Left lobe of liver (tissue), 2 donors: ENCODE results near the gene ADRA2C. TPM values are rescaled to one million over a fixed set of nuclear protein-coding genes. Genes with fewer than 3 reads are reported as not detected.

ENCODE experiments used
- ATAC-seq: fragments of 200-7000 bp; cut with Tn5 transposase; one replicate; pipeline ENCODE4 v1.9.1; 2020; ENCODE audit warnings: mild to moderate bottlenecking, moderate library complexity
- DNase-seq: peaks from one replicate; pipeline ENCODE4 v3.0.0-alpha.2; 2020; ENCODE audit warnings: low spot score
- total RNA-seq: library from RNA; stranded (reverse); gene quantifications from one replicate; pipeline ENCODE4 v1.2.1, GENCODE V29; 2021
- donor health status: DM: no; HTN: no; CAD: no; lungs with moderate emphysema.
- donor health status: DM: no; HTN: yes; CAD: no.

The ADRA2C gene
- total RNA-seq, 1 donor from 2014 or later = 0.28 TPM

GRCh38 chr4:3732076-3733028 lies 33.8 kb upstream of the ADRA2C start:
- DNase-seq = no peak
- ATAC-seq = no peak

DNA sequence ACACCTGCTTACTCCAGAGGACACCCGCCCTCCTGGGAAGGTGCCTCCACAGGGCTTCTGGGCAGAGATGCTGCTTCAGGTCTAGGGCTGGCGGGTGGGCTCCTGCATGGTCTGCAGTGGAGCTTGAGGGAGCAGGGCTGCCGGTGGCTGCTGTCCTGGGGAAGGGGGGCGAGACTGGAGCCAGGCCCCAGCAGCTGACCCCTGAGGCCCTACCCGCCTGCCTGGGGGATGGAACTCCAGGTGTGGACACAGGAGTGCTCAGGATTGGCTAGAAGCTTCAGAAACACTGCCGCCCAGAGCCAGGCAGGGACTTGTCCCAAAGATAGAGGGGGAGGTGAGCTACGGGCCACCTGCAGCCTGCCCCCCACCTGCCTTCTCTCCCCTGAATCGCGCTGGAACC lies 33.0 kb upstream of the ADRA2C start:
- ATAC-seq = no peak

GRCh38 chr4:3735196-3735595 lies 31.0 kb upstream of the ADRA2C start:
- ATAC-seq = no peak
- no peak for DNase-seq

More for the DNA sequence above, 33.0 kb upstream of the ADRA2C start:
- no peak for DNase-seq

GRCh38 chr4:3736290-3736689 lies 29.9 kb upstream of the ADRA2C start:
- ATAC-seq (no peak), DNase-seq (no peak)

GRCh38 chr4:3736806-3737205 lies 29.4 kb upstream of the ADRA2C start:
- ATAC-seq (no peak), DNase-seq (no peak)

DNA sequence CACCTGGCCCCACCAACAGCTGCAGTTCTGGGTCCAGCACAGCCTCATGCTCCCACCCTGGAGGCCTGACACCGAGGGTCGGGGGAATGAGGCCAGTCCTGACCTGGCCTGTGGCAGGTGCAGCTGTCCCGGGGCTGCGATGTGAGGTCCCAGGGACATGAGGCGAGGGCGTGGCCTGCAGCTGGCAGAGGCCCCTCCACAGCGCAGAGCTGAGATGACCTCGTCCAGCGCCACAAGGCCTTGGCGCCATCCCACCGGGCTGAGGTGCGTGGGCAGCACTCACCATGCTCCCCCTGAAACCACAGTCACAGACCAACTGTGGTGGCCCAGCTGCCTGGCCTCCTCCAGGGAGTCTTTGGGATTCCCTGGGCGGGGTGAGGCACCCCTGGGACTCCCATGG lies 26.6 kb upstream of the ADRA2C start:
- ATAC-seq = no peak
- DNase-seq = no peak

DNA sequence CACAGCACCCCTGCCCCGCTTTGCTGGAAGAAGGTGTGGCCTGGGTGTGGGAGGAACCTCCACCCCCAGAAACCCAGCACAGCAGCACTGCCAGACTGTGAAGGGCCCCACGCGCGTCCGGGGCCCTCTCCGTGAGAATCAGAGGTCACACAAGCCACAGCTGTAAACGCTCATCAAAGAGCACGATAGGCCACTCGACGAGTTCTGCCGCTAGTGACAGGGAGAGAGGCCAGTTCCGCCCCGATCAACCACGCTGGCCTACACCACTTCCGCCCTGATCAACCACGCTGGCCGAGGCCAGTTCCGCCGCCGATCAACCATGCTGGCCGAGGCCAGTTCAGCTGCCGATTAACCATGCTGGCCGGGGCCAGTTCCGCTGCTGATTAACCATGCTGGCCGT lies 25.9 kb upstream of the ADRA2C start:
- no peak for ATAC-seq
- no peak for DNase-seq

GRCh38 chr4:3741217-3742011 lies 24.8 kb upstream of the ADRA2C start:
- ATAC-seq = no peak

GRCh38 chr4:3742610-3743009 lies 23.6 kb upstream of the ADRA2C start:
- DNase-seq (no peak), ATAC-seq (no peak)

More at GRCh38 chr4:3741217-3742011, 24.8 kb upstream of the ADRA2C start:
- no peak for DNase-seq

DNA sequence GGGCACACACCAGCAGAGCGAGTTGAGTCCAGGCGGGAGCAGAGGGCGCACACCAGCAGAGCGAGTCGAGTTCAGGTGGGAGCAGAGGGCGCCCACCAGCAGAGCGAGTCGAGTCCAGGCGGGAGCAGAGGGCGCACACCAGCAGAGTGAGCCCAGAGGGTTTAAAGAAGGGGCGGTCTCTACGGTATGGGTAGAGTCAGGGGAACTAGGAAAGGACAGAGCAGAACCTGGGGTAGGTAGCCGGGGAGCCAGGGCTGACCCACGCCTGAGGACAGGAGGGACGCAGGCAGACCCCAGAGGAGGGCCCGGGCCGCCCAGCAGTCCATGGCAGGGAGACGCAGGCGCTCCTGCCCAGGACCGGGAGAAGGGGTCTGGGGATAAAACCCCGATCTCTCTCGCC lies 22.0 kb upstream of the ADRA2C start:
- DNase-seq (no peak), ATAC-seq (no peak)

- no peak for DNase-seq
- no peak for ATAC-seq
Observed at GRCh38 chr4:3744901-3745300, 21.3 kb upstream of the ADRA2C start.

GRCh38 chr4:3745886-3746656 lies 20.1 kb upstream of the ADRA2C start:
- no peak for ATAC-seq
- no peak for DNase-seq

DNA sequence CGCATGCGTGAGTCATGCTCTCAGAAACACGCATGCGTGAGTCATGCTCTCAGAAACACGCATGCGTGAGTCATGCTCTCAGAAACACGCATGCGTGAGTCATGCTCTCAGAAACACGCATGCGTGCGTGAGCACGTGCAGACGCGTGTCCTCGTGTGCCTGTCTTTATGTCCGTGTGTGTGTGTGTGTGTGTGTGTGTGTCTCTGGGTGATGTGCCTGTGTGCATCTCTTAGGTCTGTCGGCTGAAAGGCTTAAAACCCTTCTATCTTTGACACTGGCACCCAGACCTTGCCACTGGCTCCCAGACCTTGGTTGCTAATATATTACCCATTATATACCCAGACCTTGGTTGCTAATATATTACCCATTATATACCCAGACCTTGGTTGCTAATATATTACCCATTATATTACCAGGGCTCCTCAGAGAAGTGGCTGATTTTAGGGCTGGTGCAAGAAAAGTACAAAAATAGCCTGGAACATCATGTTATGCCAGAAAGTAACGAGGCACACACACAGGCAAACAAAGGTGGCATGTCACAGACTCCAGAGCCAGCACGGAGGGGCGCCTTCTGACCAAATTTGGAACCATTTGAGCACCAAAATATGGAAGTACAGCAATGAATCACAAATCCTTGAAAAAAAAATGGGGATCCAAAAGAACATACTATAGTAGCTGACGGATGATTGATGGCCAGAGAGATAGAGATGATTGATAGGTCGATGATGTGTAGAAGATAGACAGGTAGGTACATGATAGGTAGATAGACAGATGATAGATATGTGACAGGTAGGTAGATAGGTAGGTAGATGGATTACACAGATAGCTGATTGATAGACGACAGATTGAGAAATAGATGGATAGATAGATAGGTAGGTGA lies 19.2 kb upstream of the ADRA2C start:
- ATAC-seq = no peak
- no peak for DNase-seq

GRCh38 chr4:3747581-3747904 lies 18.6 kb upstream of the ADRA2C start:
- ATAC-seq = peak; percentile 50
- DNase-seq = no peak

DNA sequence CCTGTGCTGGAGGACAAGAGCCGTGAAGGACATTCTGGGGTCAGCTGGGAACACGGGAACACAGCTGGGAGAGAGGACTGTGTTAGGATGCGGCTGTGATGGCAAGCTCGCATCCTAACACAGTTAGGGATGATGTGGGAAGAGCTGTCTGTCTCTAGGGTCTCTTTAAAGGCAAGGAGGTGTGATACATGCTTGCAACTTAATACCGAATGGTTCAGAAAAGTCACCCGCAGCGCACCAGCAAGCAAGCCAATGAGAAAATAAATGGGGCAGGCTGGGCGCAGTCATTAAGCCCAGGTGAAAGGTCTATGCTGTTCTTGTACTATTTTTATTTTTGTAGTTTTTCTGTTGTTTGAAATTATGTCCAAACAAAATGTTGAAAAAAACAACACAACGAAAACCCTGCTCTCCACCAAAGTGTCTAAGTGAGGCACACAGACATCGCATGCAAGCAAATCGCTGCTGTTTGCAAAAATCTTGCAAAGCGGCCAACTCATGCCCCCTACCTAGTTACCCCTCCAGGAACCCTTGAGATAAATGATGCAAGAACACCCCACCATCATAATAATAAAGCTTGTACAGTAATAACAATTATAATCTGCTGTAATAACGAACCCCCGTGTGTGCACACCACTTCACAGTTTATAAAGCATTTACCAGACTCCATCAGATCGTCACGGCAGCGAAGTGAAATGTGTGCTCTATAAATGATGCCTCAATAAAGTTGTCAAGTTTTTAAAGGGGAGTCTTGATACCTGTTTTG lies 17.9 kb upstream of the ADRA2C start:
- ATAC-seq (no peak), DNase-seq (no peak)

- DNase-seq = no peak
- ATAC-seq = no peak
Observed at GRCh38 chr4:3749081-3749480, 17.1 kb upstream of the ADRA2C start.

DNA sequence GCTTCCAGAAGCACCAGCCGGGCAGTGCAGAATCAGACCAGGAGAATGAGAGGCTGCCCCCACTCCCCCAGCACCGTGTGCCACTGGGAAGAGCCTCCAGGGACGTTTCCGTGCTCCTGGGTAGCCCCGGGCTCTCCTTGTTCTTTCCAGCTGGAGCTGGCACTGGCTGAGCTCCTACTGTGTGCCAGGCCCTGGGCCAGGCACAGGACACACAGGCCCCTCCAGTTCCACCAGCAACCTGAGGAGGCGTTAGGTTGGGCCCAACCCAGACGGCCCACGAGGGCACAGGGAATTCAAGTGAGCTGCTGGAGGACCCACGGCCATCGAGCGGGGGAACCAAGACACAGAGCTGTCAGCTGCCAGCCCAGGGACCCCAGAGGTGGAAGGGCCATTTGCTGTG lies 15.9 kb upstream of the ADRA2C start:
- ATAC-seq (no peak), DNase-seq (no peak)

DNA sequence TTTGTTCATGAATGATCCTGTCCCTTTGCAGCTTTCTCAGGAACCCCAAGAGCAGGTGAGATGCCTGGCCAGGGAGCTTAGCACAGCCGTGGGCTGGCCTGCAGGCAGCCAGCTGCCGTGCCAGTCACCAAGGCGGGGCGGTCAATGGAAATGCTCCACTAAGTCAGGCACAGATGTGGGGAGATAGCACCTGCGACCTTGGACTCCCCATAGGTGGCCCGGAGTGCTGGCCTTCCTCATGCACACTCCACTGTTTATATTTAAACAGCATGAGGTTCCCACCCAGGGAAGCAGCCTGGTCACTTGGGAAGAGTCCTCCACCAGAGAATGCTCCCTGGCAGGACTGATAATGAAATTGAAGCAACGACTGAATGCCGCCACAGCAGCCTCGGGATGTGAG lies 14.2 kb upstream of the ADRA2C start:
- no peak for ATAC-seq
- no peak for DNase-seq

- ATAC-seq = no peak
Observed at GRCh38 chr4:3753726-3754412, 12.3 kb upstream of the ADRA2C start.

More at GRCh38 chr4:3753726-3754412, 12.3 kb upstream of the ADRA2C start:
- DNase-seq = no peak
